ENCODE data around the gene WWOX. TPM values are rescaled to one million over a fixed set of nuclear protein-coding genes. Genes with fewer than 3 reads are reported as not detected.

Gene WWOX
- polyA plus RNA-seq, 1 donor from 2014 or later, result 25.6 TPM

DNA sequence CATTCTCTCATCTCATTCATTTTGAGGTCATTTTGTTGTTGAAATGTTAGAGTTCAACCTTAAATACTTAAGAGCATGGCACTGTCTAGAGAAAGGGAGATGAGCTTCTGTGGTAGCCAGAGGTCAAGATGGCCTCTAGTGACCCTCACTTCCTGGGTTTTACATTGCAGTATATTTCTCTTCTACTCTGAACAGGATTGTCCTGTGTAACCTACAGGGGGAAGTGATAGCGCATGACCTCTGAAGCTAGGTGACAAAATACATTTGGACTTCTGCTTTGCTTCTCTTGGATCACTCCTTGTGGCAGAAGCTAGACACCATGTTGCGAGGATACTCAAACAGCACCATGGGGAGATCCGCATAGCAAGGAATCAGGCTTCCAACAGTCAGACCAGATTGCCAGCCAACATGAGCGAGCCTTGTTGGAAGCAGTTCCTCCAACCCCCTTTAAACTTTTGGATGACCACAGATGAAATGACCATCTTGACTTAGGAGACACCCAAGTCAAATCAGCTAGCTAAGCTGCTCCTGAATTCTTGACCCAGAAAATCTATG lies 752.7 kb downstream of the WWOX start:
- Histone ChIP-seq H3K9me3 (ENCODE audit: low read length) (no peaks in the 10 kb centered on the region), H3K27ac (ENCODE audit: low read length) (no peak overlapping the region)

GRCh38 chr16:78862022-78862421 lies 762.6 kb downstream of the WWOX start:
- Histone ChIP-seq H3F3A (ENCODE audit: insufficient read depth, low read length, poor library complexity, severe bottlenecking) (no peaks in the 10 kb centered on the region), H3K79me2 (replicated peaks; ENCODE audit: insufficient read depth, low read length) (no peaks in the 10 kb centered on the region), H4K20me1 (ENCODE audit: insufficient read depth) (no peaks in the 10 kb centered on the region), H2AFZ (ENCODE audit: low read depth, low read length) (no peak overlapping the region), H3K36me3 (ENCODE audit: insufficient read depth, low read length) (no peaks in the 10 kb centered on the region), H3K27me3 (ENCODE audit: insufficient read depth, low read depth, low read length) (no peaks in the 10 kb centered on the region), H3K9me2 (ENCODE audit: insufficient read depth, low read length) (no peaks in the 10 kb centered on the region), H3K4me3 (ENCODE audit: low read length) (no peak overlapping the region), H3K9me3 (ENCODE audit: low read length) (no peaks in the 10 kb centered on the region), H3K27ac (ENCODE audit: low read length) (no peak overlapping the region), H3K4me2 (ENCODE audit: low read length) (no peak overlapping the region), H3K9ac (ENCODE audit: low read length) (no peak overlapping the region)
- TF ChIP-seq EP300 (conservative IDR thresholded peaks at IDR 0.05; ENCODE audit: poor library complexity, severe bottlenecking) (no peak), REST (IDR thresholded peaks at IDR 0.05; ENCODE audit: borderline replicate concordance) (no peak), RAD21 (conservative IDR thresholded peaks at IDR 0.05) (no peak), SMC3 (conservative IDR thresholded peaks at IDR 0.05; ENCODE audit: poor library complexity) (no peak), EZH2 (IDR thresholded peaks at IDR 0.05; ENCODE audit: borderline replicate concordance, insufficient read depth, low read length, poor library complexity, severe bottlenecking) (no peak)

More for the DNA sequence above, 752.7 kb downstream of the WWOX start:
- no peaks in the 10 kb centered on the region for H3K9me2 ChIP-seq (ENCODE audit: insufficient read depth, low read length)
- no peak overlapping the region for H3K9ac ChIP-seq (ENCODE audit: low read length)
- no peaks in the 10 kb centered on the region for H3K27me3 ChIP-seq (ENCODE audit: insufficient read depth, low read depth, low read length)
- H3K79me2 ChIP-seq (replicated peaks; ENCODE audit: insufficient read depth, low read length), result no peaks in the 10 kb centered on the region
- H3K36me3 ChIP-seq (ENCODE audit: insufficient read depth, low read length), result no peaks in the 10 kb centered on the region
- no peaks in the 10 kb centered on the region for H4K20me1 ChIP-seq (ENCODE audit: insufficient read depth)
- H3K4me3 ChIP-seq (ENCODE audit: low read length), result no peak overlapping the region
- H3K4me2 ChIP-seq (ENCODE audit: low read length), result no peak overlapping the region
- TF ChIP-seq MXI1 (conservative IDR thresholded peaks at IDR 0.05; ENCODE audit: poor library complexity, severe bottlenecking), result no peak
- no peak for TF ChIP-seq EZH2 (IDR thresholded peaks at IDR 0.05; ENCODE audit: borderline replicate concordance, insufficient read depth, low read length, poor library complexity, severe bottlenecking)
- no peak for TF ChIP-seq CTCF (IDR thresholded peaks at IDR 0.05; ENCODE audit: poor library complexity, severe bottlenecking)
- TF ChIP-seq REST (IDR thresholded peaks at IDR 0.05; ENCODE audit: borderline replicate concordance), result no peak
- no peak for TF ChIP-seq SMC3 (conservative IDR thresholded peaks at IDR 0.05; ENCODE audit: poor library complexity)
- no peak for TF ChIP-seq POLR2AphosphoS5 (IDR thresholded peaks at IDR 0.05)
- no peak for TF ChIP-seq EP300 (conservative IDR thresholded peaks at IDR 0.05; ENCODE audit: poor library complexity, severe bottlenecking)
- no peak for TF ChIP-seq RAD21 (conservative IDR thresholded peaks at IDR 0.05)
- no peak for TF ChIP-seq TAF1 (IDR thresholded peaks at IDR 0.05; ENCODE audit: low read depth)
- no peak overlapping the region for H2AFZ ChIP-seq (ENCODE audit: low read depth, low read length)
- H3F3A ChIP-seq (ENCODE audit: insufficient read depth, low read length, poor library complexity, severe bottlenecking), result no peaks in the 10 kb centered on the region

All from neural cell (in vitro differentiated cells).